HL-60 (cell line): ENCODE measurements around the gene C2orf78.

Experiments used
- POLR2AphosphoS5 ChIP-seq: IDR thresholded peaks from 2 replicates; pipeline ENCODE4 v1.6.1; 2012; ENCODE audit warnings: low read depth
- TF ChIP-seq, protein P1 (sequence below): IDR thresholded peaks from one replicate; pipeline ENCODE4 v1.5.1; 2011; ENCODE audit warnings: low read length, control low read depth, inconsistent platforms; ENCODE audit not compliant: insufficient read depth
- TF ChIP-seq, protein P2 (sequence below): IDR thresholded peaks from 2 replicates; pipeline ENCODE4 v1.6.1; 2012; ENCODE audit warnings: low read depth; ENCODE audit not compliant: insufficient replicate concordance

DNA sequence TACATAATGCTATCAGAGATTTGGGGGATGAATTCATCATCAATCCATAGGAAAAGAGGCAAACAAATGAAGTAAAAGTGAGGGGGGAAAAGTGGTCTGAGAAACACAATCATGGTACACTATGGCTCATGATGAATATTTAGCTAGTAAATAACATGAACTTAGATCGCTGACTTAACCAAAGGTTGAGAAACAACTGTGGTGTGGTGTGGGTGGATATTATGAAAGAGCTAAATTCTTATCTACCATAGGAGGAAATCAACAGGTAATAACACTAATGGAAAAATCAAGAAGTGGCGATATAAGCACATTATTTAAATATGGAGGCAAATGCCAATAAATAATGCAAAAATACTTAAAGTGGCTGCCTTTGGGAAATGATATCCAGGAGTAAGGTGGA is 34.7 kb upstream of the C2orf78 start:
- TF ChIP-seq POLR2AphosphoS5, result no peak
- TF ChIP-seq, protein P1, sequence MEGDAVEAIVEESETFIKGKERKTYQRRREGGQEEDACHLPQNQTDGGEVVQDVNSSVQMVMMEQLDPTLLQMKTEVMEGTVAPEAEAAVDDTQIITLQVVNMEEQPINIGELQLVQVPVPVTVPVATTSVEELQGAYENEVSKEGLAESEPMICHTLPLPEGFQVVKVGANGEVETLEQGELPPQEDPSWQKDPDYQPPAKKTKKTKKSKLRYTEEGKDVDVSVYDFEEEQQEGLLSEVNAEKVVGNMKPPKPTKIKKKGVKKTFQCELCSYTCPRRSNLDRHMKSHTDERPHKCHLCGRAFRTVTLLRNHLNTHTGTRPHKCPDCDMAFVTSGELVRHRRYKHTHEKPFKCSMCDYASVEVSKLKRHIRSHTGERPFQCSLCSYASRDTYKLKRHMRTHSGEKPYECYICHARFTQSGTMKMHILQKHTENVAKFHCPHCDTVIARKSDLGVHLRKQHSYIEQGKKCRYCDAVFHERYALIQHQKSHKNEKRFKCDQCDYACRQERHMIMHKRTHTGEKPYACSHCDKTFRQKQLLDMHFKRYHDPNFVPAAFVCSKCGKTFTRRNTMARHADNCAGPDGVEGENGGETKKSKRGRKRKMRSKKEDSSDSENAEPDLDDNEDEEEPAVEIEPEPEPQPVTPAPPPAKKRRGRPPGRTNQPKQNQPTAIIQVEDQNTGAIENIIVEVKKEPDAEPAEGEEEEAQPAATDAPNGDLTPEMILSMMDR, result no peak
- TF ChIP-seq, protein P2, sequence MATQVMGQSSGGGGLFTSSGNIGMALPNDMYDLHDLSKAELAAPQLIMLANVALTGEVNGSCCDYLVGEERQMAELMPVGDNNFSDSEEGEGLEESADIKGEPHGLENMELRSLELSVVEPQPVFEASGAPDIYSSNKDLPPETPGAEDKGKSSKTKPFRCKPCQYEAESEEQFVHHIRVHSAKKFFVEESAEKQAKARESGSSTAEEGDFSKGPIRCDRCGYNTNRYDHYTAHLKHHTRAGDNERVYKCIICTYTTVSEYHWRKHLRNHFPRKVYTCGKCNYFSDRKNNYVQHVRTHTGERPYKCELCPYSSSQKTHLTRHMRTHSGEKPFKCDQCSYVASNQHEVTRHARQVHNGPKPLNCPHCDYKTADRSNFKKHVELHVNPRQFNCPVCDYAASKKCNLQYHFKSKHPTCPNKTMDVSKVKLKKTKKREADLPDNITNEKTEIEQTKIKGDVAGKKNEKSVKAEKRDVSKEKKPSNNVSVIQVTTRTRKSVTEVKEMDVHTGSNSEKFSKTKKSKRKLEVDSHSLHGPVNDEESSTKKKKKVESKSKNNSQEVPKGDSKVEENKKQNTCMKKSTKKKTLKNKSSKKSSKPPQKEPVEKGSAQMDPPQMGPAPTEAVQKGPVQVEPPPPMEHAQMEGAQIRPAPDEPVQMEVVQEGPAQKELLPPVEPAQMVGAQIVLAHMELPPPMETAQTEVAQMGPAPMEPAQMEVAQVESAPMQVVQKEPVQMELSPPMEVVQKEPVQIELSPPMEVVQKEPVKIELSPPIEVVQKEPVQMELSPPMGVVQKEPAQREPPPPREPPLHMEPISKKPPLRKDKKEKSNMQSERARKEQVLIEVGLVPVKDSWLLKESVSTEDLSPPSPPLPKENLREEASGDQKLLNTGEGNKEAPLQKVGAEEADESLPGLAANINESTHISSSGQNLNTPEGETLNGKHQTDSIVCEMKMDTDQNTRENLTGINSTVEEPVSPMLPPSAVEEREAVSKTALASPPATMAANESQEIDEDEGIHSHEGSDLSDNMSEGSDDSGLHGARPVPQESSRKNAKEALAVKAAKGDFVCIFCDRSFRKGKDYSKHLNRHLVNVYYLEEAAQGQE, result no peak
